Liver (tissue), 9 donors: ENCODE measurements around the gene PSG5. TPM values are rescaled to one million over a fixed set of nuclear protein-coding genes. Genes with fewer than 3 reads are reported as not detected.
"Not testable (repeated sequence)": the region's sequence is repeated elsewhere in the genome, so short reads cannot be mapped to it uniquely, and the experiment has no call there.

Experiments used
- DNase-seq: peaks from one replicate; pipeline ENCODE4 v3.0.0-alpha.2; 2017; ENCODE audit warnings: low spot score
- H3K27ac ChIP-seq, 2 donors: one replicate each; pipeline ENCODE4 v1.7.0; 2013; ENCODE audit warnings: inconsistent platforms in 2 of 2, low read length in 2 of 2, control low read depth in 1 of 2, low read depth in 1 of 2, mild to moderate bottlenecking in 1 of 2
- H3K27me3 ChIP-seq, 4 donors: one replicate each; pipeline versions ENCODE4 v1.6.1 to v1.7.0; 2013; ENCODE audit warnings: low read length in 3 of 4, inconsistent platforms in 1 of 4, mild to moderate bottlenecking in 1 of 4, moderate library complexity in 1 of 4; ENCODE audit not compliant: control insufficient read depth in 4 of 4, insufficient read depth in 4 of 4
- H3K36me3 ChIP-seq, 4 donors: one replicate each; pipeline versions ENCODE4 v1.6.1 to v1.7.0; 2013; ENCODE audit warnings: low read length in 3 of 4, mild to moderate bottlenecking in 3 of 4, low read depth in 1 of 4, moderate library complexity in 1 of 4; ENCODE audit not compliant: control insufficient read depth in 4 of 4, insufficient read depth in 3 of 4
- H3K4me1 ChIP-seq, 4 donors: one replicate each; pipeline versions ENCODE4 v1.6.1 to v1.7.0; 2013; ENCODE audit warnings: low read length in 3 of 4, mild to moderate bottlenecking in 3 of 4, moderate library complexity in 1 of 4; ENCODE audit not compliant: control insufficient read depth in 4 of 4, insufficient read depth in 4 of 4
- H3K4me3 ChIP-seq, 3 donors: one replicate each; pipeline versions ENCODE4 v1.6.1 to v1.7.0; 2013; ENCODE audit warnings: low read length in 3 of 3, control low read depth in 1 of 3, low read depth in 1 of 3, mild to moderate bottlenecking in 1 of 3
- H3K9ac ChIP-seq, 2 donors: one replicate each; pipeline ENCODE4 v1.7.0; 2013; ENCODE audit warnings: low read length in 2 of 2, mild to moderate bottlenecking in 2 of 2, moderate library complexity in 2 of 2, control low read depth in 1 of 2, low read depth in 1 of 2
- H3K9me3 ChIP-seq, 4 donors: one replicate each; pipeline versions ENCODE4 v1.6.1 to v1.7.0; 2013; ENCODE audit warnings: low read length in 3 of 4; ENCODE audit not compliant: control insufficient read depth in 4 of 4
- CTCF ChIP-seq: fragments of 150-350 bp; IDR thresholded peaks from 2 replicates; pipeline ENCODE4 v1.5.1; 2017; ENCODE audit warnings: improper control_type of control experiment, low read depth, low read length; ENCODE audit not compliant: missing input control
- EGR1 ChIP-seq, 2 donors: IDR thresholded peaks; 2 replicates each; pipeline ENCODE4 v1.6.1; 2016 to 2018; ENCODE audit warnings: antibody characterized with exemption in 2 of 2, low read depth in 2 of 2
- FOXA1 ChIP-seq: IDR thresholded peaks from 2 replicates; pipeline ENCODE4 v1.6.1; 2016; ENCODE audit warnings: antibody characterized with exemption
- FOXA2 ChIP-seq: IDR thresholded peaks from 2 replicates; pipeline ENCODE4 v1.6.1; 2016; ENCODE audit warnings: antibody characterized with exemption
- GABPA ChIP-seq, 2 donors: IDR thresholded peaks in 1 of 2; conservative IDR thresholded peaks in 1 of 2; 2 replicates each; pipeline ENCODE4 v1.6.1; 2016; ENCODE audit warnings: antibody characterized with exemption in 2 of 2, mild to moderate bottlenecking in 1 of 2, moderate library complexity in 1 of 2
- HNF4A ChIP-seq, 2 donors: conservative IDR thresholded peaks; 2 replicates each; pipeline ENCODE4 v1.6.1; 2016; ENCODE audit warnings: antibody characterized with exemption in 2 of 2, mild to moderate bottlenecking in 2 of 2
- HNF4G ChIP-seq: IDR thresholded peaks from 2 replicates; pipeline ENCODE4 v1.6.1; 2016; ENCODE audit warnings: antibody characterized with exemption
- JUND ChIP-seq, 2 donors: IDR thresholded peaks; 2 replicates each; pipeline ENCODE4 v1.6.1; 2016; ENCODE audit warnings: antibody characterized with exemption in 2 of 2
- NR2F2 ChIP-seq: IDR thresholded peaks from 2 replicates; pipeline ENCODE4 v1.6.1; 2016; ENCODE audit warnings: antibody characterized with exemption
- RAD21 ChIP-seq, 2 donors: IDR thresholded peaks; 2 replicates each; pipeline ENCODE4 v1.6.1; 2016; ENCODE audit warnings: antibody characterized with exemption in 2 of 2, mild to moderate bottlenecking in 2 of 2
- SP1 ChIP-seq: IDR thresholded peaks from 2 replicates; pipeline ENCODE4 v1.6.1; 2018; ENCODE audit warnings: antibody characterized with exemption, mild to moderate bottlenecking
- YY1 ChIP-seq: IDR thresholded peaks from 2 replicates; pipeline ENCODE4 v1.6.1; 2016; ENCODE audit warnings: antibody characterized with exemption, mild to moderate bottlenecking
- WGBS: extraction: QIAGEN DNeasy Blood & Tissue Kit; methylation state at CpG from one replicate; pipeline ENCODE4 v1.1.7; 2013; 5-methylcytosine and 5-hydroxymethylcytosine counted together
- polyA plus RNA-seq, 2 donors: library from polyadenylated mRNA; stranded (reverse) in 1 of 2; unstranded in 1 of 2; fragments of 200-250 nt in 1 of 2; fragments of >200 nt in 1 of 2; fragmentation: Nextera tagmentation in 1 of 2; extraction: Ambion mirVana in 1 of 2; gene quantifications; one replicate each; pipeline versions ENCODE4 v1.2.1 to v1.2.3, GENCODE V29; 2013 to 2015
- total RNA-seq, 2 donors: library from RNA; depleted of rRNA; stranded (reverse); fragments of >200 nt; gene quantifications; one replicate each; pipeline ENCODE4 v1.2.3, GENCODE V29; 2014
- TF ChIP-seq, protein P1 (sequence below): IDR thresholded peaks from 2 replicates; pipeline ENCODE4 v1.6.1; 2016; ENCODE audit warnings: antibody characterized with exemption
- TF ChIP-seq, protein P2 (sequence below): IDR thresholded peaks from 2 replicates; pipeline ENCODE4 v1.6.1; 2016; ENCODE audit warnings: antibody characterized with exemption
- TF ChIP-seq, protein P3 (sequence below): IDR thresholded peaks from 2 replicates; pipeline ENCODE4 v1.6.1; 2016; ENCODE audit warnings: antibody characterized with exemption, mild to moderate bottlenecking
- donor health status: healthy.
- donor health status: healthy.
- donor health status: healthy.
- donor health status: healthy.
- donor health status: healthy.

The PSG5 gene
- total and polyA plus RNA-seq, 4 donors = not detected

DNA sequence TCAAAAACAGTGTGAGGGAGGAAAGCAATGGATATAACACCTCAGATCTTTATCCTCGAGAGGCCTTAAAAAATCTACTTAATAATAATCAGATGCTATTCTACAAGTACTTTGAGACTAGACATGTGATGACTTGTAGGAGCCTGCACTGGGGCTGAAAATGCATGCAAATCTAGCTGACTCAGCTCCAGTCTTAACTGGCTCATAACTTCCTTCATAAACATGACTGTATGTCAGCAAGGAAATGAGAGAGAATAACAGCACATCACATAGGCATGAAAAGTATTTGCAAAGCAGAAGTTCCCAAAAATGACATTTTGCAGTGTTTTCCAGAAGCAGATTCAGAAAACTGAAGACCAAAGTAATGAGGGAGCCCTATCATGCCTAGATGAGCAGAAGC, 38.1 kb downstream of the PSG5 start:
- DNase-seq = no peak
- no peaks in the 10 kb centered on the region for H3K36me3 ChIP-seq
- no peak overlapping the region for H3K9ac ChIP-seq
- no peak overlapping the region for H3K27ac ChIP-seq
- WGBS = 56% methylated on average over 1 of the region's 1 CpG
- H3K9me3 ChIP-seq = no peaks in the 10 kb centered on the region
- TF ChIP-seq JUND (IDR thresholded peaks at IDR 0.05) (no peak), HNF4A (conservative IDR thresholded peaks at IDR 0.05) (no peak), SP1 (no peak), FOXA1 (no peak), HNF4G (no peak), FOXA2 (no peak), YY1 (no peak), NR2F2 (no peak), EGR1 (IDR thresholded peaks at IDR 0.05; ENCODE audit: low read depth in 2 of 2) (no peak), GABPA (IDR thresholded peaks at IDR 0.05 in 1 of 2, conservative IDR thresholded peaks at IDR 0.05 in 1 of 2) (no peak), RAD21 (IDR thresholded peaks at IDR 0.05) (no peak)
- TF ChIP-seq, protein P1, sequence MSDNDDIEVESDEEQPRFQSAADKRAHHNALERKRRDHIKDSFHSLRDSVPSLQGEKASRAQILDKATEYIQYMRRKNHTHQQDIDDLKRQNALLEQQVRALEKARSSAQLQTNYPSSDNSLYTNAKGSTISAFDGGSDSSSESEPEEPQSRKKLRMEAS = no peak
- TF ChIP-seq, protein P2, sequence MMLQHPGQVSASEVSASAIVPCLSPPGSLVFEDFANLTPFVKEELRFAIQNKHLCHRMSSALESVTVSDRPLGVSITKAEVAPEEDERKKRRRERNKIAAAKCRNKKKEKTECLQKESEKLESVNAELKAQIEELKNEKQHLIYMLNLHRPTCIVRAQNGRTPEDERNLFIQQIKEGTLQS = no peak
- TF ChIP-seq, protein P3, sequence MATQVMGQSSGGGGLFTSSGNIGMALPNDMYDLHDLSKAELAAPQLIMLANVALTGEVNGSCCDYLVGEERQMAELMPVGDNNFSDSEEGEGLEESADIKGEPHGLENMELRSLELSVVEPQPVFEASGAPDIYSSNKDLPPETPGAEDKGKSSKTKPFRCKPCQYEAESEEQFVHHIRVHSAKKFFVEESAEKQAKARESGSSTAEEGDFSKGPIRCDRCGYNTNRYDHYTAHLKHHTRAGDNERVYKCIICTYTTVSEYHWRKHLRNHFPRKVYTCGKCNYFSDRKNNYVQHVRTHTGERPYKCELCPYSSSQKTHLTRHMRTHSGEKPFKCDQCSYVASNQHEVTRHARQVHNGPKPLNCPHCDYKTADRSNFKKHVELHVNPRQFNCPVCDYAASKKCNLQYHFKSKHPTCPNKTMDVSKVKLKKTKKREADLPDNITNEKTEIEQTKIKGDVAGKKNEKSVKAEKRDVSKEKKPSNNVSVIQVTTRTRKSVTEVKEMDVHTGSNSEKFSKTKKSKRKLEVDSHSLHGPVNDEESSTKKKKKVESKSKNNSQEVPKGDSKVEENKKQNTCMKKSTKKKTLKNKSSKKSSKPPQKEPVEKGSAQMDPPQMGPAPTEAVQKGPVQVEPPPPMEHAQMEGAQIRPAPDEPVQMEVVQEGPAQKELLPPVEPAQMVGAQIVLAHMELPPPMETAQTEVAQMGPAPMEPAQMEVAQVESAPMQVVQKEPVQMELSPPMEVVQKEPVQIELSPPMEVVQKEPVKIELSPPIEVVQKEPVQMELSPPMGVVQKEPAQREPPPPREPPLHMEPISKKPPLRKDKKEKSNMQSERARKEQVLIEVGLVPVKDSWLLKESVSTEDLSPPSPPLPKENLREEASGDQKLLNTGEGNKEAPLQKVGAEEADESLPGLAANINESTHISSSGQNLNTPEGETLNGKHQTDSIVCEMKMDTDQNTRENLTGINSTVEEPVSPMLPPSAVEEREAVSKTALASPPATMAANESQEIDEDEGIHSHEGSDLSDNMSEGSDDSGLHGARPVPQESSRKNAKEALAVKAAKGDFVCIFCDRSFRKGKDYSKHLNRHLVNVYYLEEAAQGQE = no peak
- H3K4me3 ChIP-seq = no peak overlapping the region
- H3K27me3 ChIP-seq = no peaks in the 10 kb centered on the region
- H3K4me1 ChIP-seq = no peaks in the 10 kb centered on the region

DNA sequence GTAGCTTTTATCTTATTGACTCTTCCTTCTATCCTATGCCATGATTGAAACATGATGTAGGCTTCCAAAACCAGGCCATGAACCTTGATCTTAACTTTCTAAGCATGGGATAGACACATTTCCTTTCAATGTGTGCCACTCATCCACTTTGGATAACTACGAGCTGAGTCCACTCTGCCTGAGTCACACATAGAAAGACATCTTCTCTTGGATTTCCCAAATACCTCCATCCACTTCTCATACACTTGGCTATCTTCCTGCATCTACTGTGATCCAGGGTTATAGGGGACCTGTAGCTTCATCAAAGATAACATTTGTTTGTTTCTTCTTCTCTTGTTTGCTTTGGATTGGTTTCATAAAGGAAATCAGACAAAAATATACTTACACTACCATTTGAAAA, 44.6 kb downstream of the PSG5 start:
- not testable (repeated sequence) for H3K9me3 ChIP-seq, H3K4me3 ChIP-seq, H3K27me3 ChIP-seq, H3K36me3 ChIP-seq, H3K4me1 ChIP-seq, H3K9ac ChIP-seq, DNase-seq, H3K27ac ChIP-seq
- WGBS = 67% methylated on average over 1 of the region's 1 CpG

DNA sequence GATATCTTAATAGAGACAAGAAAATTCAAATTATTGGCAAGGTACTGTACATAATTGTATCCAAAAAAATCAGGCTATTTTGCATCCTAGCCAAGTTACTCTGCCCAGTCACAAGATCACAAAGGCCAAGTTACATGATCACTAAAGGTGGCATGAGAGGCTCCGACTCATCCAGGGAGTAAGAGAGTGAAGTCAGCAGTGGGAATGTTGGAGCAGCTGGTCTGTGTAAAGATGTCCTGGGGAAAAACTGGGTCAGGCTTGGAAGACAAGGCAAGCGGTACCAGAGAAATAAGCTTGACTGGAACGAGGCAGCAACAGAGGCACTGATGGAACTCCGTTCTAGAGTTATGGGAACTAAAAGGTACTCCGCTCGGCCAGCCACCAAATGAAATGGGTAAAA, 53.6 kb downstream of the PSG5 start:
- TF ChIP-seq, protein P2 = no peak
- TF ChIP-seq HNF4G (no peak), CTCF (no peak), GABPA (IDR thresholded peaks at IDR 0.05 in 1 of 2, conservative IDR thresholded peaks at IDR 0.05 in 1 of 2) (no peak), NR2F2 (no peak), YY1 (no peak), RAD21 (IDR thresholded peaks at IDR 0.05) (no peak)
- TF ChIP-seq, protein P3 = no peak
- Histone ChIP-seq H3K4me3 (no peak overlapping the region), H3K36me3 (no peaks in the 10 kb centered on the region), H3K27ac (no peak overlapping the region), H3K9ac (no peak overlapping the region), H3K27me3 (no peaks in the 10 kb centered on the region), H3K4me1 (no peaks in the 10 kb centered on the region), H3K9me3 (no peaks in the 10 kb centered on the region)
- WGBS = 70% methylated on average over 6 of the region's 6 CpGs
- DNase-seq = no peak
